HFFc6 (cell line): ENCODE data around the gene RHEB. TPM values are rescaled to one million over a fixed set of nuclear protein-coding genes. Genes with fewer than 3 reads are reported as not detected.

ENCODE experiments used
- DNase-seq: peaks from one replicate; pipeline ENCODE4 v3.0.0-alpha.2; 2018
- H3K27ac Mint-ChIP-seq: 2 replicates; pipeline ENCODE4 v1.8.0; 2020; ENCODE audit warnings: mild to moderate bottlenecking, mixed read lengths
- H3K27me3 Mint-ChIP-seq: 2 replicates; pipeline ENCODE4 v1.8.0; 2021; ENCODE audit warnings: mild to moderate bottlenecking, moderate library complexity, mixed read lengths; ENCODE audit not compliant: insufficient read depth
- H3K36me3 Mint-ChIP-seq: 2 replicates; pipeline ENCODE4 v1.8.0; 2021; ENCODE audit warnings: low read depth, mixed read lengths
- H3K4me1 Mint-ChIP-seq: 2 replicates; pipeline ENCODE4 v1.8.0; 2020; ENCODE audit warnings: low read depth, mixed read lengths
- H3K4me3 Mint-ChIP-seq: 2 replicates; pipeline ENCODE4 v1.8.0; 2020; ENCODE audit warnings: mild to moderate bottlenecking, moderate library complexity, mixed read lengths
- H3K9me3 Mint-ChIP-seq: 2 replicates; pipeline ENCODE4 v1.8.0; 2020; ENCODE audit warnings: mild to moderate bottlenecking, mixed read lengths
- CTCF ChIP-seq: fragments of 200-600 bp; sonication (generic); IDR thresholded peaks from 2 replicates; pipeline ENCODE4 v1.5.0; 2021; ENCODE audit warnings: antibody characterized with exemption, mild to moderate bottlenecking
- total RNA-seq, 6 experiments: library from RNA; stranded (reverse); fragmentation: NEBNext Ultra II Directional; extraction: Animal tissue kit (Norgen Biotek cat#: 25700); gene quantifications; 2 replicates in 1 of 6; 3 replicates in 5 of 6; pipeline ENCODE4 v1.2.3, GENCODE V29; 2021

The RHEB gene
- total RNA-seq, 6 experiments from 2014 or later = 104 to 122 (median 118) TPM

GRCh38 chr7:151469281-151469680, 50.4 kb downstream of the RHEB start:
- Mint-ChIP-seq H3K27me3 (peaks cover 4% of the 10 kb centered on the region), H3K27ac (no peak overlapping the region; the same call in 1 of the 2 replicates), H3K4me1 (peaks cover 19% of the 10 kb centered on the region), H3K4me3 (no peak overlapping the region), H3K9me3 (peaks cover under 1% of the 10 kb centered on the region), H3K36me3 (peaks cover 73% of the 10 kb centered on the region)
- TF ChIP-seq CTCF = no peak
- no peak for DNase-seq

- Mint-ChIP-seq H3K36me3 (peaks cover 77% of the 10 kb centered on the region), H3K9me3 (peaks cover 9% of the 10 kb centered on the region), H3K4me3 (no peak overlapping the region)
These were observed 51.3 kb downstream of the RHEB start for GRCh38 chr7:151468217-151469018.

GRCh38 chr7:151465169-151465568, 54.5 kb downstream of the RHEB start:
- Mint-ChIP-seq H3K4me1 (peaks cover 16% of the 10 kb centered on the region), H3K36me3 (peaks cover 81% of the 10 kb centered on the region), H3K4me3 (no peak overlapping the region), H3K27me3 (peaks cover 4% of the 10 kb centered on the region), H3K27ac (no peak overlapping the region), H3K9me3 (peaks cover 25% of the 10 kb centered on the region)
- DNase-seq = no peak
- no peak for TF ChIP-seq CTCF

More at GRCh38 chr7:151468217-151469018, 51.3 kb downstream of the RHEB start:
- H3K4me1 Mint-ChIP-seq = peaks cover 15% of the 10 kb centered on the region
- H3K27me3 Mint-ChIP-seq = peaks cover 4% of the 10 kb centered on the region
- H3K27ac Mint-ChIP-seq = no peak overlapping the region; the same call in 1 of the 2 replicates
- DNase-seq = no peak
- TF ChIP-seq CTCF = no peak

- no peak for DNase-seq
- Mint-ChIP-seq H3K9me3 (peaks cover 25% of the 10 kb centered on the region), H3K4me1 (peaks cover 28% of the 10 kb centered on the region), H3K36me3 (peaks cover 53% of the 10 kb centered on the region), H3K4me3 (no peak overlapping the region), H3K27ac (no peak overlapping the region), H3K27me3 (no peaks in the 10 kb centered on the region; the same call in 1 of the 2 replicates)
- no peak for TF ChIP-seq CTCF
These were observed 57.4 kb downstream of the RHEB start for GRCh38 chr7:151462306-151462779.

- Mint-ChIP-seq H3K27ac (no peak overlapping the region), H3K9me3 (peaks cover 25% of the 10 kb centered on the region), H3K4me3 (no peak overlapping the region), H3K4me1 (peaks cover 28% of the 10 kb centered on the region), H3K27me3 (no peaks in the 10 kb centered on the region; the same call in 1 of the 2 replicates), H3K36me3 (peaks cover 48% of the 10 kb centered on the region)
- DNase-seq = no peak
- TF ChIP-seq CTCF = peak; percentile 13; the same call in 1 of the 2 replicates
These were observed 57.8 kb downstream of the RHEB start for GRCh38 chr7:151461942-151462230.
